CD14-positive monocyte (primary cell): ENCODE data around the gene NOSIP. TPM values are rescaled to one million over a fixed set of nuclear protein-coding genes. Genes with fewer than 3 reads are reported as not detected.
A peak's percentile ranks its signal among the peaks of the same experiment; 100 is the strongest.

Source experiments
- DNase-seq, 3 donors: peaks; one replicate each; pipeline ENCODE4 v3.0.0-alpha.2; 2011 to 2022
- H2AFZ ChIP-seq: 2 replicates; pipeline ENCODE4 v1.6.0; 2012; ENCODE audit warnings: mild to moderate bottlenecking, low read depth, low read length, inconsistent platforms; ENCODE audit not compliant: insufficient read depth, poor library complexity, severe bottlenecking
- H3K27ac ChIP-seq, 2 donors: 1 replicate in 1 of 2; 2 replicates in 1 of 2; pipeline ENCODE4 v1.5.1; 2012 to 2013; ENCODE audit warnings: low read length in 2 of 2, control low read depth in 1 of 2, inconsistent platforms in 1 of 2, low read depth in 1 of 2, mild to moderate bottlenecking in 1 of 2
- H3K27me3 ChIP-seq, 2 donors: one replicate each; pipeline versions ENCODE4 v1.6.0 to v1.6.1; 2011 to 2013; ENCODE audit warnings: low read length in 2 of 2; ENCODE audit not compliant: control insufficient read depth in 2 of 2, insufficient read depth in 2 of 2
- H3K36me3 ChIP-seq, 2 donors: replicated peaks in 1 of 2; 1 replicate in 1 of 2; 2 replicates in 1 of 2; pipeline versions ENCODE4 v1.5.1 to v1.6.1; 2012 to 2013; ENCODE audit warnings: low read length in 2 of 2, control low read depth in 1 of 2, inconsistent platforms in 1 of 2, mild to moderate bottlenecking in 1 of 2; ENCODE audit not compliant: insufficient read depth in 2 of 2, control insufficient read depth in 1 of 2
- H3K4me1 ChIP-seq, 2 donors: 1 replicate in 1 of 2; 2 replicates in 1 of 2; pipeline versions ENCODE4 v1.5.1 to v1.6.1; 2012 to 2013; ENCODE audit warnings: low read length in 2 of 2, control low read depth in 1 of 2, inconsistent platforms in 1 of 2, mild to moderate bottlenecking in 1 of 2, moderate library complexity in 1 of 2; ENCODE audit not compliant: insufficient read depth in 2 of 2, control insufficient read depth in 1 of 2
- H3K4me2 ChIP-seq: replicated peaks from 2 replicates; pipeline ENCODE3; 2012; ENCODE audit warnings: low read length, moderate library complexity, mild to moderate bottlenecking; ENCODE audit not compliant: poor library complexity, severe bottlenecking; ENCODE audit errors: extremely low read depth
- H3K4me3 ChIP-seq, 3 experiments: fragments of 200-600 bp in 1 of 3; sonication (generic) in 1 of 3; replicated peaks in 1 of 3; 1 replicate in 2 of 3; 2 replicates in 1 of 3; pipeline ENCODE4 v1.5.1; 2011 to 2013; ENCODE audit warnings: low read length in 3 of 3, mild to moderate bottlenecking in 3 of 3, control low read depth in 2 of 3, low read depth in 2 of 3, inconsistent platforms in 1 of 3, moderate library complexity in 1 of 3
- H3K79me2 ChIP-seq: 2 replicates; pipeline ENCODE4 v1.6.0; 2012; ENCODE audit warnings: mild to moderate bottlenecking, control low read depth, inconsistent platforms, low read length, moderate library complexity; ENCODE audit not compliant: insufficient read depth
- H3K9ac ChIP-seq: 2 replicates; pipeline ENCODE4 v1.6.0; 2017; ENCODE audit warnings: low read length, mild to moderate bottlenecking; ENCODE audit not compliant: insufficient read depth, poor library complexity, severe bottlenecking
- H3K9me3 ChIP-seq, 2 donors: replicated peaks in 1 of 2; 1 replicate in 1 of 2; 2 replicates in 1 of 2; pipeline versions ENCODE4 v1.5.1 to v1.6.1; 2012 to 2013; ENCODE audit warnings: low read length in 2 of 2, control low read depth in 1 of 2; ENCODE audit not compliant: control insufficient read depth in 1 of 2, insufficient read depth in 1 of 2
- H4K20me1 ChIP-seq: 2 replicates; pipeline ENCODE4 v1.6.0; 2012; ENCODE audit warnings: mild to moderate bottlenecking, low read length, control low read depth, moderate library complexity; ENCODE audit not compliant: insufficient read depth
- H3K27ac Mint-ChIP-seq, 7 donors: one replicate each; pipeline ENCODE4 v1.8.0; 2020; ENCODE audit warnings: mild to moderate bottlenecking in 7 of 7, mixed read lengths in 7 of 7, moderate library complexity in 6 of 7, inconsistent platforms in 2 of 7
- H3K27me3 Mint-ChIP-seq, 3 donors: one replicate each; pipeline ENCODE4 v1.8.0; 2021 to 2022; ENCODE audit warnings: low read depth in 3 of 3, mild to moderate bottlenecking in 3 of 3, mixed read lengths in 3 of 3, moderate library complexity in 3 of 3, inconsistent platforms in 1 of 3
- H3K36me3 Mint-ChIP-seq, 2 donors: one replicate each; pipeline ENCODE4 v1.8.0; 2020; ENCODE audit warnings: mixed read lengths in 2 of 2, inconsistent platforms in 1 of 2, mild to moderate bottlenecking in 1 of 2
- H3K4me1 Mint-ChIP-seq: one replicate; pipeline ENCODE4 v1.8.0; 2020; ENCODE audit warnings: mild to moderate bottlenecking, mixed read lengths
- H3K4me3 Mint-ChIP-seq, 2 donors: one replicate each; pipeline ENCODE4 v1.8.0; 2020; ENCODE audit warnings: mild to moderate bottlenecking in 2 of 2, mixed read lengths in 2 of 2, moderate library complexity in 1 of 2
- H3K9me3 Mint-ChIP-seq, 7 donors: one replicate each; pipeline ENCODE4 v1.8.0; 2020 to 2022; ENCODE audit warnings: mixed read lengths in 7 of 7, mild to moderate bottlenecking in 6 of 7, moderate library complexity in 6 of 7, inconsistent platforms in 2 of 7
- WGBS: methylation state at CpG from one replicate; pipeline ENCODE4 v1.1.5; 2013; ENCODE audit warnings: missing lambda C conversion rate; ENCODE audit not compliant: insufficient coverage; 5-methylcytosine and 5-hydroxymethylcytosine counted together
- intact Hi-C, 2 donors: fragments of 100-400 bp; cut with micrococcal nuclease; formaldehyde crosslinking; loops; one replicate each; pipeline versions ENCODE4 v1.15.0 to v1.15.1; 2023
- polyA plus RNA-seq, 3 donors: library from polyadenylated mRNA; depleted of rRNA in 1 of 3; unstranded in 2 of 3; stranded (reverse) in 1 of 3; fragments of 300-500 nt in 2 of 3; fragments of >200 nt in 1 of 3; fragmentation: Illumina TruSeq in 2 of 3; gene quantifications; 1 replicate in 2 of 3; 2 replicates in 1 of 3; pipeline ENCODE4 v1.2.3, GENCODE V29; 2012 to 2021
- TF ChIP-seq, protein P1 (sequence below): fragments of 200-600 bp; IDR thresholded peaks from one replicate; pipeline ENCODE4 v1.8.0; 2022; ENCODE audit warnings: antibody characterized with exemption, mild to moderate bottlenecking

The NOSIP gene
- polyA plus RNA-seq, 3 donors = 63.4 to 120 (median 96.4) TPM

DNA sequence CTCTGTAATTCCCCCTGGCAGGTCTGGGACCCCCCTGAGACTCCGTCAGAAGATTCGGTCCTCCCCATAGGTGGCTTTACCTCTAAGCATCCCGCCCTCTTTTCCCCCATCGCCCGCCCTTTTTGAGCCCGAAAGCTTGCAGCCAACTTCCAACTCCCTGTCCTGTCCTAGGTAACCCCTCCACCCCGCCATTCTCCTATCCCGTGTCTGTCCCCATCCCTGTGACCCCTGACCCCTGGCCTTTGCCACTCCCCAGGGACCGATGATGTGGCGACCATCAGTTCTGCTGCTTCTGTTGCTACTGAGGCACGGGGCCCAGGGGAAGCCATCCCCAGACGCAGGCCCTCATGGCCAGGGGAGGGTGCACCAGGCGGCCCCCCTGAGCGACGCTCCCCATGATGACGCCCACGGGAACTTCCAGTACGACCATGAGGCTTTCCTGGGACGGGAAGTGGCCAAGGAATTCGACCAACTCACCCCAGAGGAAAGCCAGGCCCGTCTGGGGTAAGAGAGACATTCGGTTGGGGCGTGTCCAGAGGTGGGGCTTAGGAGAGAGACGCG lies 52.1 kb downstream of the NOSIP start:
- H3K27me3 ChIP-seq = no peaks in the 10 kb centered on the region
- Mint-ChIP-seq H3K4me3 (peak overlapping the region; percentile 62 to 82), H3K27me3 (peaks cover 2 to 33% (median 16%) of the 10 kb centered on the region in 3 donors), H3K36me3 (peaks cover 62 to 87% of the 10 kb centered on the region in 2 donors), H3K9me3 (peaks cover 0 to 5% (median 0%) of the 10 kb centered on the region in 7 donors), H3K27ac (peak overlapping the region in 2 of 7 donors; percentile 9 to 46), H3K4me1 (peaks cover 19% of the 10 kb centered on the region)
- WGBS = 66% methylated on average over 17 of the region's 25 CpGs
- no peaks in the 10 kb centered on the region for H3K9me3 ChIP-seq
- peak overlapping the region; percentile 5 for H2AFZ ChIP-seq
- intact Hi-C loops = no loop called here
- H4K20me1 ChIP-seq = peaks cover 53% of the 10 kb centered on the region
- H3K79me2 ChIP-seq = no peaks in the 10 kb centered on the region
- no peak for DNase-seq
- no peak overlapping the region for H3K27ac ChIP-seq
- H3K9ac ChIP-seq = no peak overlapping the region
- H3K4me1 ChIP-seq = peaks cover 14 to 20% of the 10 kb centered on the region in 2 donors
- peaks cover 50 to 65% of the 10 kb centered on the region in 2 donors for H3K36me3 ChIP-seq
- peak overlapping the region; percentile 75 for H3K4me2 ChIP-seq
- TF ChIP-seq, protein P1, sequence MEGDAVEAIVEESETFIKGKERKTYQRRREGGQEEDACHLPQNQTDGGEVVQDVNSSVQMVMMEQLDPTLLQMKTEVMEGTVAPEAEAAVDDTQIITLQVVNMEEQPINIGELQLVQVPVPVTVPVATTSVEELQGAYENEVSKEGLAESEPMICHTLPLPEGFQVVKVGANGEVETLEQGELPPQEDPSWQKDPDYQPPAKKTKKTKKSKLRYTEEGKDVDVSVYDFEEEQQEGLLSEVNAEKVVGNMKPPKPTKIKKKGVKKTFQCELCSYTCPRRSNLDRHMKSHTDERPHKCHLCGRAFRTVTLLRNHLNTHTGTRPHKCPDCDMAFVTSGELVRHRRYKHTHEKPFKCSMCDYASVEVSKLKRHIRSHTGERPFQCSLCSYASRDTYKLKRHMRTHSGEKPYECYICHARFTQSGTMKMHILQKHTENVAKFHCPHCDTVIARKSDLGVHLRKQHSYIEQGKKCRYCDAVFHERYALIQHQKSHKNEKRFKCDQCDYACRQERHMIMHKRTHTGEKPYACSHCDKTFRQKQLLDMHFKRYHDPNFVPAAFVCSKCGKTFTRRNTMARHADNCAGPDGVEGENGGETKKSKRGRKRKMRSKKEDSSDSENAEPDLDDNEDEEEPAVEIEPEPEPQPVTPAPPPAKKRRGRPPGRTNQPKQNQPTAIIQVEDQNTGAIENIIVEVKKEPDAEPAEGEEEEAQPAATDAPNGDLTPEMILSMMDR = no peak
- H3K4me3 ChIP-seq = peak overlapping the region in 1 of 3 experiments; percentile 65

DNA sequence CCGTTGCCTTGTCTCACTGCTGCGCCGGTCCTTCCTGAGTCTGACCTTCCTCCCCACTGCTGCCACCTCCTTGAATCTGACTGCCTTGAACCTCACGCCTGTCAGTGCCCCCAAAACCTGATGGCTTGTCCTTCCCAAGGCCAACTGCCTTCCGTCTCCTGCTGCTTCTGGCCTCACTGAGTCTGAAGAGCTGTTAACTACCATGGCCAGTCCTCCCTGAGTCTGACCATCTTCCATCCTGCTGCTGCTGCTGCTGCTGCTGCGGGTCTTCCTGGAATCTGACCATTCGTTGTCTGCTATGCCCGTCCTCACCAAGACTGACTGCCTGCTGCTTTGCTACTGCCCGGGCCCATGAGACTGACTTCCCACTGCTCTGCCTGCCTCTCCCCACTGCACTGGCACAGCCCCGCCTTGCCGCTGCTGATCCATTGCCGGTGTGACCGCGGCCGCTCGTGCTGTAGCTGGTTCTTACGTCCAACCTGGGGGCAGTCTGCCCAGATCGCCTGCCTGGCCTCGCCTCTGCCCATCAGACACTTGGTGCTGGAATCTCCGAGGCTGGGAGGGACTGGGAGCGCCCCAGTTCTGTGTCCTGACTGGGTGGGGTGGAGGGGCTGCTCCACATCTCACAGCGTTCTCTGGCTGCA lies 55.4 kb downstream of the NOSIP start:
- Histone ChIP-seq H3K79me2 (peaks cover 8% of the 10 kb centered on the region), H3K36me3 (peaks cover 56 to 69% of the 10 kb centered on the region in 2 donors), H3K9ac (no peak overlapping the region), H3K27ac (no peak overlapping the region), H4K20me1 (peaks cover 58% of the 10 kb centered on the region), H3K4me2 (no peak overlapping the region), H3K4me3 (no peak overlapping the region), H3K27me3 (no peaks in the 10 kb centered on the region), H3K4me1 (peaks cover 8 to 14% of the 10 kb centered on the region in 2 donors), H2AFZ (no peak overlapping the region), H3K9me3 (no peaks in the 10 kb centered on the region)
- TF ChIP-seq, protein P1 = no peak
- WGBS = 94% methylated on average over 16 of the region's 22 CpGs
- Mint-ChIP-seq H3K36me3 (peaks cover 58 to 86% of the 10 kb centered on the region in 2 donors), H3K4me1 (peaks cover 17% of the 10 kb centered on the region), H3K27me3 (peaks cover 0 to 19% (median 13%) of the 10 kb centered on the region in 3 donors), H3K4me3 (no peak overlapping the region), H3K27ac (no peak overlapping the region), H3K9me3 (peaks cover 0 to 5% (median 0%) of the 10 kb centered on the region in 7 donors)
- DNase-seq = no peak
- intact Hi-C loops = no loop called here
